Mucosa of descending colon (tissue), 3 donors: Measurements from ENCODE around the gene DPYSL5. TPM values are rescaled to one million over a fixed set of nuclear protein-coding genes. Genes with fewer than 3 reads are reported as not detected.

ENCODE experiments used
- ATAC-seq: fragments of 200-7000 bp; cut with Tn5 transposase; one replicate; pipeline ENCODE4 v1.9.1; 2020; ENCODE audit warnings: mild to moderate bottlenecking, moderate library complexity
- DNase-seq, 3 donors: peaks; one replicate each; pipeline ENCODE4 v3.0.0-alpha.2; 2020
- H3K36me3 ChIP-seq: fragments of 200-600 bp; one replicate; pipeline ENCODE4 v1.8.0; 2021; ENCODE audit warnings: low read depth, mild to moderate bottlenecking
- H3K4me1 ChIP-seq: fragments of 200-600 bp; one replicate; pipeline ENCODE4 v1.8.0; 2021; ENCODE audit warnings: low read depth, mild to moderate bottlenecking
- H3K4me3 ChIP-seq: fragments of 200-600 bp; one replicate; pipeline ENCODE4 v1.8.0; 2021; ENCODE audit warnings: mild to moderate bottlenecking
- H3K9me3 ChIP-seq: fragments of 200-600 bp; one replicate; pipeline ENCODE4 v1.8.0; 2021; ENCODE audit warnings: mild to moderate bottlenecking
- CTCF ChIP-seq: fragments of 200-600 bp; IDR thresholded peaks from one replicate; pipeline ENCODE4 v1.8.0; 2022; ENCODE audit warnings: antibody characterized with exemption, mild to moderate bottlenecking
- intact Hi-C, 2 donors: fragments of 100-400 bp; cut with DNase I in 1 of 2; cut with micrococcal nuclease in 1 of 2; formaldehyde crosslinking; loops; one replicate each; pipeline versions ENCODE4 v1.11.0 to v1.11.1; 2022; cut with DNase I, micrococcal nuclease
- total RNA-seq, 3 donors: library from RNA; stranded (reverse); fragmentation: NEBNext Ultra II Directional in 2 of 3; extraction: Animal tissue kit (Norgen Biotek cat#: 25700) in 2 of 3; gene quantifications; one replicate each; pipeline versions ENCODE4 v1.2.1 to v1.2.4, GENCODE V29; 2021 to 2023
- donor health status: DM: no; HTN: no; CAD: no; lungs with moderate emphysema.
- donor health status: DM: no; HTN: no; CAD: no.
- donor health status: DM: no; HTN: yes; CAD: no.

DPYSL5 gene
- total RNA-seq, 3 donors from 2014 or later = 0.24 to 1.3 (median 0.38) TPM

- ATAC-seq = peak; percentile 81
- peaks cover 32% of the 10 kb centered on the region for H3K4me1 ChIP-seq
- intact Hi-C loops = loop anchor here (10.0 kb wide), 3 partner anchors 47 to 307 kb away; partner anchors contain the start of genes DNAJC5G (in 1 of the 2) and KHK (in 1 of the 2)
- H3K4me3 ChIP-seq = no peak overlapping the region
- H3K36me3 ChIP-seq = no peaks in the 10 kb centered on the region
- H3K9me3 ChIP-seq = no peaks in the 10 kb centered on the region
- DNase-seq = peak in 1 of 3 donors; percentile 46
- no peak for TF ChIP-seq CTCF
Measured at GRCh38 chr2:26968001-26968400, 120.1 kb downstream of the DPYSL5 start.

- DNase-seq (no peak), ATAC-seq (no peak)
- H3K9me3 ChIP-seq = no peaks in the 10 kb centered on the region
- peaks cover 32% of the 10 kb centered on the region for H3K4me1 ChIP-seq
- H3K36me3 ChIP-seq = no peaks in the 10 kb centered on the region
- H3K4me3 ChIP-seq = no peak overlapping the region
- no peak for TF ChIP-seq CTCF
- intact Hi-C loops = loop anchor here (10.0 kb wide), 3 partner anchors 46 to 306 kb away; partner anchors contain the start of genes DNAJC5G (in 1 of the 2) and KHK (in 1 of the 2)
Measured at GRCh38 chr2:26969077-26969844, 121.3 kb downstream of the DPYSL5 start.

- no peaks in the 10 kb centered on the region for H3K36me3 ChIP-seq
- no peak for TF ChIP-seq CTCF
- no peaks in the 10 kb centered on the region for H3K9me3 ChIP-seq
- ATAC-seq = peak; percentile 85
- intact Hi-C loops = no loop called here
- peak within 1 kb of the TSS; percentile 56 for H3K4me3 ChIP-seq
- H3K4me1 ChIP-seq = peaks cover 32% of the 10 kb centered on the region
- peak; percentile 84 to 89 (median 87) for DNase-seq
Measured at GRCh38 chr2:26970244-26970927, 122.5 kb downstream of the DPYSL5 start, which contains the start of gene MAPRE3. Gene MAPRE3 (plus strand): TSS chr2:26970637. CDS start chr2:27022219, 51,582 bp downstream.

GRCh38 chr2:26970928-26971627 lies 123.1 kb downstream of the DPYSL5 start:
- intact Hi-C loops = no loop called here
- peak overlapping the region; percentile 56 for H3K4me3 ChIP-seq
- DNase-seq (peak in 1 of 3 donors; percentile 51), ATAC-seq (no peak)
- H3K4me1 ChIP-seq = peaks cover 32% of the 10 kb centered on the region
- TF ChIP-seq CTCF = no peak
- H3K36me3 ChIP-seq = no peaks in the 10 kb centered on the region
- no peaks in the 10 kb centered on the region for H3K9me3 ChIP-seq
